HG02588 (cell line): ENCODE measurements around the gene ZNF525.
"Not testable (repeated sequence)": the region's sequence is repeated elsewhere in the genome, so short reads cannot be mapped to it uniquely, and the experiment has no call there.

Experiments
- ATAC-seq: cut with Tn5 transposase; IDR thresholded peaks from one replicate; pipeline ENCODE4 v1.9.1; 2021; ENCODE audit warnings: mild to moderate bottlenecking, moderate library complexity; ENCODE audit not compliant: unreplicated experiment

ZNF525 gene

GRCh38 chr19:53365134-53365898 lies at the start of gene ZNF525:
TSS of gene ZNF525 (plus strand) at chr19:53365705. CDS start at chr19:53372282, 6,577 bp downstream.
- peak; percentile 99 for ATAC-seq

GRCh38 chr19:53328967-53329366 lies 36.5 kb upstream of the ZNF525 start:
- no peak for ATAC-seq

GRCh38 chr19:53332484-53332883 lies 33.0 kb upstream of the ZNF525 start:
- ATAC-seq, result no peak

GRCh38 chr19:53333066-53333462 lies 32.4 kb upstream of the ZNF525 start:
- no peak for ATAC-seq

GRCh38 chr19:53333463-53334449 lies 31.7 kb upstream of the ZNF525 start, which contains the start of gene ZNF845:
TSS of gene ZNF845 (plus strand) at chr19:53333749. CDS start at chr19:53341308, 7,559 bp downstream.
- peak; percentile 93 for ATAC-seq

- not testable (repeated sequence) for ATAC-seq
Observed at GRCh38 chr19:53344403-53344802, 21.1 kb upstream of the ZNF525 start.

- no peak for ATAC-seq
Observed at GRCh38 chr19:53355739-53356138, 9.8 kb upstream of the ZNF525 start.

GRCh38 chr19:53357821-53358581 lies 7.5 kb upstream of the ZNF525 start:
- no peak for ATAC-seq

GRCh38 chr19:53360056-53360455 lies 5.4 kb upstream of the ZNF525 start:
- not testable (repeated sequence) for ATAC-seq

- ATAC-seq, result peak; percentile 49
Observed at GRCh38 chr19:53365899-53366493, 491 bp downstream of the ZNF525 start.

- ATAC-seq, result no peak
Observed at GRCh38 chr19:53372196-53372595, 6.7 kb downstream of the ZNF525 start.

GRCh38 chr19:53374288-53374687 lies 8.8 kb downstream of the ZNF525 start:
- ATAC-seq, result no peak

GRCh38 chr19:53374743-53375142 lies 9.2 kb downstream of the ZNF525 start:
- no peak for ATAC-seq

GRCh38 chr19:53381376-53381775 lies 15.9 kb downstream of the ZNF525 start:
- ATAC-seq, result no peak

- ATAC-seq, result no peak
Observed at GRCh38 chr19:53388168-53388567, 22.7 kb downstream of the ZNF525 start.

- no peak for ATAC-seq
Observed at GRCh38 chr19:53388904-53389303, 23.4 kb downstream of the ZNF525 start.

GRCh38 chr19:53389571-53389970 lies 24.1 kb downstream of the ZNF525 start:
- no peak for ATAC-seq

GRCh38 chr19:53389978-53390377 lies 24.5 kb downstream of the ZNF525 start:
- no peak for ATAC-seq

- ATAC-seq, result peak; percentile 3
Observed at GRCh38 chr19:53394522-53394973, 29.0 kb downstream of the ZNF525 start.
